GM12878 (cell line): ENCODE data around the gene OTUD3.

ENCODE experiments used
- EZH2 ChIP-seq: IDR thresholded peaks from 2 replicates; pipeline ENCODE4 v1.6.1; 2012; ENCODE audit warnings: low read depth, mild to moderate bottlenecking, control low read depth, inconsistent platforms, low read length, borderline replicate concordance; ENCODE audit not compliant: control insufficient read depth
- GABPA ChIP-seq: IDR thresholded peaks from 2 replicates; pipeline ENCODE4 v1.6.1; 2014; ENCODE audit warnings: antibody characterized with exemption, low read depth, mild to moderate bottlenecking, inconsistent platforms
- POLR2AphosphoS5 ChIP-seq: IDR thresholded peaks from 2 replicates; pipeline ENCODE4 v1.6.1; 2011; ENCODE audit warnings: mild to moderate bottlenecking, low read length, inconsistent platforms
- TCF12 ChIP-seq: IDR thresholded peaks from 2 replicates; pipeline ENCODE4 v1.6.1; 2011; ENCODE audit warnings: low read depth, mild to moderate bottlenecking, low read length
- TF ChIP-seq, protein P1 (sequence below): IDR thresholded peaks from 2 replicates; pipeline ENCODE4 v1.6.1; 2012; ENCODE audit warnings: low read depth, low read length, improper control_type of control experiment

DNA sequence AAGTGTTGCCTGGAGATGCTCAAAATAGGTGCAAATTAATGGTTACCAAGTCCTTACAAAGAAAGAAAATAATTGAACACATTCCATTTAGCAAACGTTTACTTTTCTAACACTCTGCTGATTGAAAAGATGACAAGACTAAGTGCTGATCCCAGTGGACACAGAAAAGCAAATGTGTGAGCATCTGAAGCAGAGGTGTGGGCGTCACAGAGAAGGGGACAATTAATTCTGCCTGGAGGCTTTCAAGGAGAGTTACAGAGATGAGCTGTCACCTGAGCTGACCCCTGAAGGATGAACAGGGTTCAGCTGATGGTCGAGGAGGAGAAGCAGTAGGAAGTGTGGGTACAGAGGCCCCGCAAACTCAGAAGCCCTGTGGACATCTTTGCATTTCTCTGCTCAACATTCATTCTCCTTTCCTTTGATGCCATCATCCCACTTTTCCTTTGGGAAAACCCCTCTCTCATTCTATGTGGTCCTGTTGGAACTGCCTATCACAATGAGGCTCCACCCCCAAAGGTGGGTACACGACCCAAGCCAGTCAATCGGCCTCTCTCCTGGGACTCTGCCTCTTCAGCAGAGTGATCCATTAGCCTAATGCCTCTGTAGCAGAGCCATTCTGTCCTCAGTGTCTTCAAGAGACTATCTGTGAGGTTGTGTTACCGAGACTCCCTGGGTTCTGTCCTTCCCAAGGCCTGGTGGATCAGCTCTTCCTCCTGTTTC, 58.5 kb downstream of the OTUD3 start:
- TF ChIP-seq, protein P1, sequence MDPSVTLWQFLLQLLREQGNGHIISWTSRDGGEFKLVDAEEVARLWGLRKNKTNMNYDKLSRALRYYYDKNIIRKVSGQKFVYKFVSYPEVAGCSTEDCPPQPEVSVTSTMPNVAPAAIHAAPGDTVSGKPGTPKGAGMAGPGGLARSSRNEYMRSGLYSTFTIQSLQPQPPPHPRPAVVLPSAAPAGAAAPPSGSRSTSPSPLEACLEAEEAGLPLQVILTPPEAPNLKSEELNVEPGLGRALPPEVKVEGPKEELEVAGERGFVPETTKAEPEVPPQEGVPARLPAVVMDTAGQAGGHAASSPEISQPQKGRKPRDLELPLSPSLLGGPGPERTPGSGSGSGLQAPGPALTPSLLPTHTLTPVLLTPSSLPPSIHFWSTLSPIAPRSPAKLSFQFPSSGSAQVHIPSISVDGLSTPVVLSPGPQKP, result no peak
- no peak for TF ChIP-seq EZH2
- no peak for TF ChIP-seq POLR2AphosphoS5
- no peak for TF ChIP-seq GABPA
- TF ChIP-seq TCF12, result no peak
